BE2C (cell line): ENCODE data around the gene ANKRD17.

Source experiments
- DNase-seq: peaks from one replicate; pipeline ENCODE4 v3.0.0-alpha.2; 2020
- H3K27me3 ChIP-seq: fragments of 250-450 bp; sonication (Bioruptor Pico); 2 replicates; pipeline ENCODE4 v1.5.1; 2020; ENCODE audit warnings: mild to moderate bottlenecking
- H3K36me3 ChIP-seq: fragments of 250-450 bp; sonication (Bioruptor Pico); 2 replicates; pipeline ENCODE4 v1.5.1; 2020; ENCODE audit warnings: mild to moderate bottlenecking
- H3K4me1 ChIP-seq: fragments of 250-450 bp; sonication (Bioruptor Pico); 2 replicates; pipeline ENCODE4 v1.5.1; 2020
- H3K4me3 ChIP-seq: 2 replicates; pipeline ENCODE4 v1.5.1; 2011; ENCODE audit warnings: low read depth, low read length
- H3K9me3 ChIP-seq: fragments of 250-450 bp; sonication (Bioruptor Pico); 2 replicates; pipeline ENCODE4 v1.5.1; 2020
- TF ChIP-seq, protein P1 (sequence below): IDR thresholded peaks from 2 replicates; pipeline ENCODE4 v1.5.1; 2012; ENCODE audit warnings: mild to moderate bottlenecking, low read depth, low read length

The ANKRD17 gene

GRCh38 chr4:73197220-73197619 is 61.4 kb downstream of the ANKRD17 start:
- no peak for DNase-seq
- Histone ChIP-seq H3K4me1 (no peaks in the 10 kb centered on the region; the same call in 1 of the 2 replicates), H3K4me3 (no peak overlapping the region), H3K36me3 (peaks cover 13% of the 10 kb centered on the region), H3K27me3 (no peaks in the 10 kb centered on the region; the same call in 1 of the 2 replicates), H3K9me3 (no peaks in the 10 kb centered on the region)
- TF ChIP-seq, protein P1, sequence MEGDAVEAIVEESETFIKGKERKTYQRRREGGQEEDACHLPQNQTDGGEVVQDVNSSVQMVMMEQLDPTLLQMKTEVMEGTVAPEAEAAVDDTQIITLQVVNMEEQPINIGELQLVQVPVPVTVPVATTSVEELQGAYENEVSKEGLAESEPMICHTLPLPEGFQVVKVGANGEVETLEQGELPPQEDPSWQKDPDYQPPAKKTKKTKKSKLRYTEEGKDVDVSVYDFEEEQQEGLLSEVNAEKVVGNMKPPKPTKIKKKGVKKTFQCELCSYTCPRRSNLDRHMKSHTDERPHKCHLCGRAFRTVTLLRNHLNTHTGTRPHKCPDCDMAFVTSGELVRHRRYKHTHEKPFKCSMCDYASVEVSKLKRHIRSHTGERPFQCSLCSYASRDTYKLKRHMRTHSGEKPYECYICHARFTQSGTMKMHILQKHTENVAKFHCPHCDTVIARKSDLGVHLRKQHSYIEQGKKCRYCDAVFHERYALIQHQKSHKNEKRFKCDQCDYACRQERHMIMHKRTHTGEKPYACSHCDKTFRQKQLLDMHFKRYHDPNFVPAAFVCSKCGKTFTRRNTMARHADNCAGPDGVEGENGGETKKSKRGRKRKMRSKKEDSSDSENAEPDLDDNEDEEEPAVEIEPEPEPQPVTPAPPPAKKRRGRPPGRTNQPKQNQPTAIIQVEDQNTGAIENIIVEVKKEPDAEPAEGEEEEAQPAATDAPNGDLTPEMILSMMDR = no peak

DNA sequence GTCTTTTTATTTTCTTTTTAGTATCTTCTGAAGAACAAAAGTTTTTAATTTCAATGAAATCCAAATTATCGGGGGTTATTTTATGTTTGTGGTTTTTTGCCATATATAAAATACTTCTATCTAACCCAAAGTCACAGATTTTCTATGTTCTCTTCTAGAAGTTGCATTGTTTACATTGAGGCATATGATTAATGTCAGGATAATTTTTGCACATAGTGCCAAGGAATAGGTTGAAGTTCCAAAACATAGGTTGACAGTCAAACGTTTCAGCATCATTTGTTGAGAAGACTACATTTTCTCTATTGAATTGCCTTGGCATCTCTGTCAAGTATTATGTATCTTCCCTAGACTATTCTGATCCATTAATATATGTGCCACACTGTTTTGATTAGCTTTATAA is 64.5 kb downstream of the ANKRD17 start:
- no peaks in the 10 kb centered on the region; the same call in 1 of the 2 replicates for H3K4me1 ChIP-seq
- TF ChIP-seq, protein P1 = no peak

DNA sequence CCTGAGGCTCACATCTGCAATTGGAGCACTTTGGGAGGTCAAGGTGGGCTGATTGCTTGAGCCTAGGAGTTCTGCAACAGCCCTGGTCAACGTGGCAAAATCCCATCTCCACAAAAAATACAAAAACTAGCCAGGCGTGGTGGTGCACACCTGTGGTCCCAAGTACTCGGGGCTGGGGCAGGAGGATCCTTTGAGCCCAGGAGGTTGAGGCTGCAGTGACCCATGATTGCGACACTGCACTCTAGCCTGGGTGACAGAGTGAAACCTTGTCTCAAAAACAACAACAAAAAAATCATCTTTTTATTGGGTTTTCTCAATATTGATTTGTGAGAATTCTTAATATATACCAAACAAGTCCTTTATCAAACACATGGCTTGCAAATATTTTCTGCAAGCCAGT is 64.9 kb downstream of the ANKRD17 start:
- TF ChIP-seq, protein P1 = no peak
- H3K36me3 ChIP-seq = peaks cover 21% of the 10 kb centered on the region
- no peak overlapping the region for H3K4me3 ChIP-seq
- H3K9me3 ChIP-seq = no peaks in the 10 kb centered on the region
- no peaks in the 10 kb centered on the region; the same call in 1 of the 2 replicates for H3K27me3 ChIP-seq
- DNase-seq = no peak
- no peaks in the 10 kb centered on the region; the same call in 1 of the 2 replicates for H3K4me1 ChIP-seq

More for the DNA sequence above, 64.5 kb downstream of the ANKRD17 start:
- Histone ChIP-seq H3K9me3 (no peaks in the 10 kb centered on the region), H3K36me3 (peaks cover 21% of the 10 kb centered on the region), H3K4me3 (no peak overlapping the region), H3K27me3 (no peaks in the 10 kb centered on the region; the same call in 1 of the 2 replicates)
- no peak for DNase-seq

GRCh38 chr4:73193155-73193554 is 65.4 kb downstream of the ANKRD17 start:
- H3K9me3 ChIP-seq = no peaks in the 10 kb centered on the region
- H3K27me3 ChIP-seq = no peaks in the 10 kb centered on the region; the same call in 1 of the 2 replicates
- DNase-seq = no peak

DNA sequence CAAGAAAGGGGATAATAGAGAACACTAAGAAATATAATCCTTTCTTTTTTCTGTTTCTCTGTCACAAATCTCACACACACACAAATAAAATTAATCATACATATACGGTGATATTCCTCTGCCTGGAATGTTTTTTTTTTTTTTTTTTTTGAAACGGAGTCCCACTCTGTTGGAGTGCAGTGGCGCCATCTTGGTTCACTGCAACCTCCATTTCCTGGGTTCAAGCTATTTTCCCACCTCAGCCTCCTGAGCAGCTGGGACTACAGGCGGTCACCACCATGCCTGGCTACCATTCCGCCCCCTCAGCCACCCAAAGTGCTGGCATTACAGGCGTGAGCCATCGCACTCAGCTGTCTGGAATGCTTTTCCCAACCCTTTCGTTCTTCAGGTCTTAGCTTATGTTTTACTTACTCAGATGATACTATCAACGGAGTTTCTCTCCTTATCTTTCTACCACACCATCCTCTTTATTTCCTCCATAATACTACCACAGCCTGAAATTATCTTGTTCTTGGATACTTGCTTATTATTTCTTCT is 69.3 kb downstream of the ANKRD17 start:
- TF ChIP-seq, protein P1 = no peak
- H3K27me3 ChIP-seq = no peaks in the 10 kb centered on the region
- no peak overlapping the region for H3K4me3 ChIP-seq
- H3K36me3 ChIP-seq = peaks cover 7% of the 10 kb centered on the region
- H3K9me3 ChIP-seq = no peaks in the 10 kb centered on the region
- DNase-seq = no peak
- H3K4me1 ChIP-seq = no peaks in the 10 kb centered on the region; the same call in 1 of the 2 replicates

More at GRCh38 chr4:73193155-73193554, 65.4 kb downstream of the ANKRD17 start:
- TF ChIP-seq, protein P1 = no peak
- Histone ChIP-seq H3K36me3 (peaks cover 21% of the 10 kb centered on the region), H3K4me1 (no peaks in the 10 kb centered on the region; the same call in 1 of the 2 replicates), H3K4me3 (no peak overlapping the region)

DNA sequence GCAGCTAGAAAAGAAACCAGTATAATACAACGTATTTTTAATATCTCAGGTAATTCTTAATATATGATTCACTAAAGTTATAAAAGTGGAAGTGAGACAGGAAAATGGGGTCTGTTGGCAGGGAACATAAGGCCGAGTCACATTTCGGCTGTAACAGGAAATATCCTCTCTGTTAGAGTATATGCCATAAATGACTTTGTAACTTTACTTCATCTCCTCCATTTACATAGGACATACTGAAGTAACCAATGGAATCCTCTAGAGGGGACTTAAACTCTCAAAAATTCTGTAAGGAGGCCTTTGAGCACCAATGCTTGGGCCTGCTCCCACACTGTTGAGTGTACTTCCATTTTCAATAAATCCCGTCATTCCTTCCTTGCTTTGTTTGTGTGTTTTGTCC is 71.3 kb downstream of the ANKRD17 start:
- peaks cover 7% of the 10 kb centered on the region for H3K36me3 ChIP-seq
- H3K4me1 ChIP-seq = no peaks in the 10 kb centered on the region; the same call in none of the 2 replicates
- H3K27me3 ChIP-seq = no peaks in the 10 kb centered on the region
- TF ChIP-seq, protein P1 = no peak
- no peak for DNase-seq
- H3K9me3 ChIP-seq = no peaks in the 10 kb centered on the region
- H3K4me3 ChIP-seq = no peak overlapping the region
